Smooth muscle cell (in vitro differentiated cells): Measurements from ENCODE around the gene GGCX. TPM values are rescaled to one million over a fixed set of nuclear protein-coding genes. Genes with fewer than 3 reads are reported as not detected.
A peak's percentile ranks its signal among the peaks of the same experiment; 100 is the strongest.

ENCODE experiments used
- DNase-seq: peaks from one replicate; lab custom pipeline; 2025; ENCODE audit not compliant: unreplicated experiment; lab: John Stamatoyannopoulos, UW
- H2AFZ ChIP-seq: fragments of 200-600 bp; sonication (generic); 2 replicates; pipeline ENCODE4 v1.6.0; 2016; ENCODE audit warnings: antibody characterized with exemption, low read depth, mild to moderate bottlenecking
- H3F3A ChIP-seq: fragments of 200-600 bp; sonication (generic); 2 replicates; pipeline ENCODE4 v1.6.0; 2017; ENCODE audit warnings: antibody characterized with exemption, low read depth
- H3K27ac ChIP-seq: fragments of 200-600 bp; sonication (generic); 2 replicates; pipeline ENCODE4 v1.5.1; 2016; ENCODE audit warnings: low read depth, mild to moderate bottlenecking
- H3K27me3 ChIP-seq: fragments of 200-600 bp; sonication (generic); 2 replicates; pipeline ENCODE4 v1.6.1; 2016; ENCODE audit warnings: low read depth, mild to moderate bottlenecking
- H3K36me3 ChIP-seq: fragments of 200-600 bp; sonication (generic); 2 replicates; pipeline ENCODE4 v1.5.1; 2016; ENCODE audit warnings: low read depth
- H3K4me1 ChIP-seq: fragments of 200-600 bp; sonication (generic); 2 replicates; pipeline ENCODE4 v1.5.1; 2016; ENCODE audit warnings: low read depth
- H3K4me2 ChIP-seq: fragments of 200-600 bp; sonication (generic); 2 replicates; pipeline ENCODE4 v1.6.0; 2016; ENCODE audit warnings: mild to moderate bottlenecking
- H3K4me3 ChIP-seq: fragments of 200-600 bp; sonication (generic); 2 replicates; pipeline ENCODE4 v1.5.1; 2016; ENCODE audit warnings: mild to moderate bottlenecking
- H3K79me2 ChIP-seq: fragments of 200-600 bp; sonication (generic); 2 replicates; pipeline ENCODE4 v1.6.0; 2016; ENCODE audit warnings: low read depth, mild to moderate bottlenecking
- H3K9ac ChIP-seq: fragments of 200-600 bp; sonication (generic); 2 replicates; pipeline ENCODE4 v1.6.0; 2016; ENCODE audit warnings: low read depth
- H3K9me3 ChIP-seq: fragments of 200-600 bp; sonication (generic); replicated peaks from 2 replicates; pipeline ENCODE4 v1.5.1; 2016; ENCODE audit warnings: low read depth
- H4K20me1 ChIP-seq: fragments of 200-600 bp; sonication (generic); 2 replicates; pipeline ENCODE4 v1.6.0; 2016; ENCODE audit warnings: low read depth
- WGBS: methylation state at CpG from one replicate; pipeline ENCODE4 v1.1.7; 2016; ENCODE audit warnings: low lambda C conversion rate; 5-methylcytosine and 5-hydroxymethylcytosine counted together
- polyA plus RNA-seq: library from polyadenylated mRNA; unstranded; fragments of >200 nt; fragmentation: Nextera tagmentation; extraction: Ambion mirVana; gene quantifications from 2 replicates; pipeline ENCODE4 v1.2.1, GENCODE V29; 2016
- total RNA-seq: library from RNA; depleted of rRNA; stranded (reverse); fragments of >200 nt; gene quantifications from 2 replicates; pipeline ENCODE4 v1.2.3, GENCODE V29; 2014
- TF ChIP-seq, protein P1 (sequence below): fragments of 200-600 bp; sonication (generic); IDR thresholded peaks from 2 replicates; pipeline ENCODE4 v1.5.1; 2017; ENCODE audit warnings: borderline replicate concordance, mild to moderate bottlenecking, antibody characterized with exemption; ENCODE audit not compliant: insufficient read depth, poor library complexity, severe bottlenecking

The GGCX gene
- total and polyA plus RNA-seq, 2 experiments from 2014 or later = 44.5 to 83.2 TPM

DNA sequence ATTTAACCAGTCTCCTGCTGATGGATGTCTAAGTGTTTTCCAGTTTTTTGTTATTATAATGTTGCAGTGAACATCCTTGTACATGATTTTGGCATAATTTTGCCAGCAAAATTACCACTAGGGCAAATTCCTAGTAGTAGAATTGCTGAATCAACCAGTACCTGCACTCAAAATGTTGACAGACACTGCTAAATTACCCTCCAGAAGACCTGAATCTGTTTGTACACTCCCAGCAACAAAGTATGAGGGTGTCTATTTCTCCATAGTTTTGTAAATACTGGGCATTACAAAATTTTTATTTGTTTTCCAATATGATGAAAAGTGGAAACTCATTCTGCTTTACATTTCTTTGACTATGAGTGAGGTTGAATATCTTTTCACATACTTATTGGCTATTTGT, 33.5 kb downstream of the GGCX start:
- no peaks in the 10 kb centered on the region for H3K79me2 ChIP-seq
- no peak overlapping the region for H3K9ac ChIP-seq

DNA sequence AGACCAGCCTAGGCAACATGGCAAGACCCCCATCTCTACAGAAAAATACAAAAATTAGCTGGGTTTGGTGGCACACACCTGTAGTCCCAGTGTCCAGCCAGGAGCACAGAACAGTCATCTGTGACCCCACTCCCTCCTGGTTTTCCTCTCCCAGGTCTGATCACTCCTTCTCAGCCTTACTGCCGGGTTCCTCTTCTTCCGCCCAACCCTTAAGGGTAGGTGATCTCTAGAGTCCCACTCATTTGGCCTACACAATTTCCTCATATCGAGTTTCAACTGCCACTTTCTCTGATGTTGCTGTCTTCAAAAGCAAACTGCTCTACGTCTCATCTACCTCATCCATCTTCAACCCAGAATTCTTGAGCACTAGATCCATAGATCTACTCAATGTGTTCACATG, 35.7 kb downstream of the GGCX start:
- H3K36me3 ChIP-seq = no peaks in the 10 kb centered on the region
- TF ChIP-seq, protein P1, sequence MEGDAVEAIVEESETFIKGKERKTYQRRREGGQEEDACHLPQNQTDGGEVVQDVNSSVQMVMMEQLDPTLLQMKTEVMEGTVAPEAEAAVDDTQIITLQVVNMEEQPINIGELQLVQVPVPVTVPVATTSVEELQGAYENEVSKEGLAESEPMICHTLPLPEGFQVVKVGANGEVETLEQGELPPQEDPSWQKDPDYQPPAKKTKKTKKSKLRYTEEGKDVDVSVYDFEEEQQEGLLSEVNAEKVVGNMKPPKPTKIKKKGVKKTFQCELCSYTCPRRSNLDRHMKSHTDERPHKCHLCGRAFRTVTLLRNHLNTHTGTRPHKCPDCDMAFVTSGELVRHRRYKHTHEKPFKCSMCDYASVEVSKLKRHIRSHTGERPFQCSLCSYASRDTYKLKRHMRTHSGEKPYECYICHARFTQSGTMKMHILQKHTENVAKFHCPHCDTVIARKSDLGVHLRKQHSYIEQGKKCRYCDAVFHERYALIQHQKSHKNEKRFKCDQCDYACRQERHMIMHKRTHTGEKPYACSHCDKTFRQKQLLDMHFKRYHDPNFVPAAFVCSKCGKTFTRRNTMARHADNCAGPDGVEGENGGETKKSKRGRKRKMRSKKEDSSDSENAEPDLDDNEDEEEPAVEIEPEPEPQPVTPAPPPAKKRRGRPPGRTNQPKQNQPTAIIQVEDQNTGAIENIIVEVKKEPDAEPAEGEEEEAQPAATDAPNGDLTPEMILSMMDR = no peak
- 93% methylated on average over 4 of the region's 4 CpGs for WGBS
- H3K9me3 ChIP-seq = no peaks in the 10 kb centered on the region
- H3K9ac ChIP-seq = no peak overlapping the region
- no peak overlapping the region for H3K27ac ChIP-seq
- H4K20me1 ChIP-seq = no peaks in the 10 kb centered on the region
- H3F3A ChIP-seq = peaks cover 20% of the 10 kb centered on the region
- H3K4me1 ChIP-seq = peaks cover 15% of the 10 kb centered on the region
- DNase-seq = no peak
- H3K4me3 ChIP-seq = no peak overlapping the region
- no peak overlapping the region for H2AFZ ChIP-seq
- no peaks in the 10 kb centered on the region for H3K79me2 ChIP-seq
- no peak overlapping the region for H3K4me2 ChIP-seq
- peaks cover 4% of the 10 kb centered on the region for H3K27me3 ChIP-seq

More for the DNA sequence above, 33.5 kb downstream of the GGCX start:
- TF ChIP-seq, protein P1 = no peak
- H3K36me3 ChIP-seq = no peaks in the 10 kb centered on the region
- H4K20me1 ChIP-seq = no peaks in the 10 kb centered on the region
- H3K27me3 ChIP-seq = peaks cover 4% of the 10 kb centered on the region
- DNase-seq = no peak
- H2AFZ ChIP-seq = no peak overlapping the region
- peaks cover 20% of the 10 kb centered on the region for H3F3A ChIP-seq
- H3K4me1 ChIP-seq = peaks cover 15% of the 10 kb centered on the region
- H3K4me2 ChIP-seq = no peak overlapping the region
- H3K27ac ChIP-seq = no peak overlapping the region
- no peaks in the 10 kb centered on the region for H3K9me3 ChIP-seq
- H3K4me3 ChIP-seq = no peak overlapping the region

DNA sequence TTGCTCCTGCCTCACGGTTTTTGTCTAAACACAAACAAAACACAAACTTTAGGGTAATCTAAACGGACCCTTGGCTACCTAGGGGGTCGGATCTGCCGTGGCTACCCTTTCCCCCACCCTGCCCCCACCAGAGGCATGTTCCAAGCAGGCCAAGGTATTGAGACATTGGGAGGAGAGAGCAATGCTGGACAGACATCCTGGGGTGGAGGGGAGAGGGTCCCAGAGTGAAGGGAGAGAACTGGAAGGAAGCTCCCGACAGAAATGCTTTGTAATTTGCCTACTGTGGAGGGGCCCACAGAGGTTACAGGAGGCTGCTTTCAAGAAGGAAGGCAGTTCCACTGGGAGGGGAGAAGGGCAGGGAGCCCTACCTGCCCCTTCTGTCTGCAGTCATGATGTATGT, 36.3 kb downstream of the GGCX start:
- Histone ChIP-seq H3K4me3 (no peak overlapping the region), H3K79me2 (no peaks in the 10 kb centered on the region), H3K4me2 (no peak overlapping the region), H3K9ac (no peak overlapping the region), H3K27me3 (peaks cover 4% of the 10 kb centered on the region), H3K9me3 (no peaks in the 10 kb centered on the region), H3K4me1 (peaks cover 15% of the 10 kb centered on the region), H3K36me3 (no peaks in the 10 kb centered on the region), H3F3A (peaks cover 20% of the 10 kb centered on the region), H2AFZ (no peak overlapping the region), H4K20me1 (no peaks in the 10 kb centered on the region), H3K27ac (no peak overlapping the region)
- 35% methylated on average over 5 of the region's 5 CpGs for WGBS
- no peak for DNase-seq
- TF ChIP-seq, protein P1 = no peak

DNA sequence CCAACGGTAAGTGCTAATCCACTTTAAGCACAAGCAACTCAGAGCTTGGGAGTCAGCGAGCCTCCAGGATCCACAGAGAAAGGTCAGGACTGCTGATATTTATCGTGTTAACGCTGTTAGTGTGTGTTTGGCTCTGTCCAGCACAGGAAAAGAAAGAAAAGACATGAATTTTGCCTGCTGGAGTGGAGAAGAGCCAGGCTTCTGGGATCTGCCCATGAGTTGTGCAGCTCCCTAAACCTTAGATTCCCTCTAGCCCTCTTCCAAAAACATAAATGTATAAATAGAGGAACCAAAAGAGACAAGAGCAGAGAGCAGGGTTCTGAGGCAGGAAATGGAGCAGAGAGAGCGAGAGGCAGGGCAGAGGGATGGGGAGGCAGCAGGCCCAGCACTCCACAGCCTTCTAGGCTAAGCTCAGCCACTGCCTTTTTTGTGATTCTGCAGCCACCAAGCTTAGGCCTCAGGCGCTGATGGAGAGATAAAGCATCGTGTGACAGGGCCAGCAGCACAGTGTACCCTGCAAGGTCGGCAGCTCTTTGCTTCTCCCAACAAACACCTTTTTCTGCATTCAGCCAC, 36.9 kb downstream of the GGCX start:
- H3K4me3 ChIP-seq = no peak overlapping the region
- H2AFZ ChIP-seq = no peak overlapping the region
- 8% methylated on average over 8 of the region's 8 CpGs for WGBS
- H3K9ac ChIP-seq = no peak overlapping the region
- no peaks in the 10 kb centered on the region for H3K79me2 ChIP-seq
- H3K4me1 ChIP-seq = peaks cover 15% of the 10 kb centered on the region
- H3F3A ChIP-seq = peaks cover 20% of the 10 kb centered on the region
- no peaks in the 10 kb centered on the region for H3K36me3 ChIP-seq
- H4K20me1 ChIP-seq = no peaks in the 10 kb centered on the region
- H3K27ac ChIP-seq = peak overlapping the region; percentile 6
- peak overlapping the region; percentile 20 for H3K4me2 ChIP-seq
- TF ChIP-seq, protein P1 = no peak
- H3K27me3 ChIP-seq = peaks cover 4% of the 10 kb centered on the region
- no peaks in the 10 kb centered on the region for H3K9me3 ChIP-seq
- no peak for DNase-seq
